Activated naive CD4-positive, alpha-beta T cell treated with anti-CD3 and anti-CD28 coated beads for 36 hours (primary cell): ENCODE data around the gene C17orf58. TPM values are rescaled to one million over a fixed set of nuclear protein-coding genes. Genes with fewer than 3 reads are reported as not detected.
A peak's percentile ranks its signal among the peaks of the same experiment; 100 is the strongest.
"Not testable (repeated sequence)": the region's sequence is repeated elsewhere in the genome, so short reads cannot be mapped to it uniquely, and the experiment has no call there.

Experiments
- CTCF ChIA-PET: fragments of 350-600 bp; sonication (Branson Sonifier 250); formaldehyde crosslinking; loops from one replicate; lab custom pipeline; 2021; ENCODE audit warnings: antibody characterized with exemption; lab: Charles Lee
- DNase-seq: peaks from one replicate; pipeline ENCODE4 v3.0.0-alpha.2; 2020
- H3K27ac Mint-ChIP-seq: one replicate; pipeline ENCODE4 v1.8.0; 2021; ENCODE audit warnings: mild to moderate bottlenecking, mixed read lengths
- H3K27me3 Mint-ChIP-seq: one replicate; pipeline ENCODE4 v1.8.0; 2021; ENCODE audit warnings: low read depth, mixed read lengths
- H3K36me3 Mint-ChIP-seq: one replicate; pipeline ENCODE4 v1.8.0; 2021; ENCODE audit warnings: low read depth, mixed read lengths
- H3K4me1 Mint-ChIP-seq: one replicate; pipeline ENCODE4 v1.8.0; 2021; ENCODE audit warnings: low read depth, mixed read lengths
- H3K4me3 Mint-ChIP-seq: one replicate; pipeline ENCODE4 v1.8.0; 2021; ENCODE audit warnings: mild to moderate bottlenecking, moderate library complexity, mixed read lengths
- H3K9me3 Mint-ChIP-seq: one replicate; pipeline ENCODE4 v1.8.0; 2021; ENCODE audit warnings: mixed read lengths
- intact Hi-C: fragments of 100-400 bp; cut with micrococcal nuclease; formaldehyde crosslinking; loops from one replicate; pipeline ENCODE4 v1.15.1; 2023
- total RNA-seq, 2 experiments: library from RNA; stranded (reverse); gene quantifications; one replicate each; pipeline ENCODE4 v1.2.3, GENCODE V29; 2021

Gene C17orf58
- total RNA-seq, 2 experiments from 2014 or later = 9.4 to 9.7 TPM

DNA sequence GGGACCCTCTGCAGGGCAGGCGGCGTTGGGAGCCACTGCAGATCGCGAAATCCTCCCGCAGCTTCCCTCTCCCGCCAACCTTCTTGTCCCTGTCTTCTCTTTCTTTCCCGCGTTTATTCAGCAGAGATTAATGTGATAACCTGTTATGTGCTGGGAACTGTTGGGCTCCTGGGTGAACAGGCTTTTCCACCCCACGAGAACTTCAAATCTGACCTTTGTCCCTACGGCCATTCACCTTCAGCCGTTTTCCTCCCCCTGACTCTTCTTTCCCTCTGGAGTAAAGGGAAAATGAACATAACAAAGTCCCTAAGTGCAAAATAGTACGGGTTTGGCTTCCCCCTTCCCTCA lies 24.1 kb upstream of the C17orf58 start:
- Mint-ChIP-seq H3K4me1 (peaks cover 11% of the 10 kb centered on the region), H3K27ac (peak overlapping the region; percentile 94), H3K36me3 (peaks cover 3% of the 10 kb centered on the region), H3K9me3 (no peaks in the 10 kb centered on the region), H3K27me3 (peaks cover 2% of the 10 kb centered on the region), H3K4me3 (peak overlapping the region; percentile 77)
- intact Hi-C loops = loop anchor here (1.0 to 5.0 kb wide), 4 partner anchors 15 to 643 kb away; partner anchors contain the start of genes BPTF, KPNA2 and PITPNC1
- DNase-seq = no peak
- CTCF ChIA-PET = interaction anchor here (1.0 to 1.7 kb wide), 3 partner anchors 10 to 57 kb away, joined by 3 to 18 read pairs (median 4); partner anchors contain the start of gene KPNA2

DNA sequence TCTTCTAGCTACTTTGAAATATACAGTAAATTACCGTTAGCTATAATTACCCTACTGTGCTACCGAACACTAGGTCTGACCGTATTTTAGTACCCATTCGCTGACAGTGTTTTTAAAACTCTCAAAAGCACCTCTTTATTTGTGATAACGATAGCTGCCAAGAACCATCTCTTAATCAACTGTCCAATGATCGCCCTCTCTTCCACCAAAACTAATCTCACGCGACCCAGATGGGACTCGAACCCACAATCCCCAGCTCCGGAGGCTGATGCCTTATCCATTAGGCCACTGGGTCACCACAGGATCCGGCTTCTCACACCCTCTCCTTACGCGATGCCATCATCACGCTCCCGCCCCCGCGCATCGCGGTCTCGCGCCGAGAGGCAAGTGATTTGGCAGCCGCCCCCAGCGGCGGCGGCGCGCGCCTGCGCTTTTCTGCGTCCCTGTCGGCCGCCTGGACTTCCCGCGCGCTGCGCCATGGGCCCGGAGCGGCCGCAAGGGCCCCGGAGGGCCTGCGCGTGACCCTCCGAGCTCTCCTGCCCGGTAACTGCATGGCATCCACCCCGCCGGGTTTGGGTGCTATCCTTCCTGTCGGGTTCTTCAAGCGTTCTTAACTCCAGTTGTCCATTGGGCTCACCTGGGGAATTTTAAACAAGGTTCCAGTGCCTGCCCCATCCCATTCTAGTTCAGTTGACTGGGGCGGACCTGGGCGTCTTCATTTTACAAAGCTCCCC lies 23.6 kb upstream of the C17orf58 start:
- H3K9me3 Mint-ChIP-seq = no peaks in the 10 kb centered on the region
- intact Hi-C loops = loop anchor here (1.0 to 5.0 kb wide), 4 partner anchors 15 to 643 kb away; partner anchors contain the start of genes BPTF, KPNA2 and PITPNC1
- CTCF ChIA-PET = interaction anchor here (0.6 to 1.7 kb wide), 9 partner anchors 9 to 443 kb away, joined by 3 to 18 read pairs (median 3); partner anchors contain the start of genes C17orf58 and KPNA2
- peaks cover 2% of the 10 kb centered on the region for H3K27me3 Mint-ChIP-seq
- peaks cover 11% of the 10 kb centered on the region for H3K4me1 Mint-ChIP-seq
- H3K36me3 Mint-ChIP-seq = peaks cover 3% of the 10 kb centered on the region
- peak overlapping the region; percentile 77 for H3K4me3 Mint-ChIP-seq
- peak; percentile 99 for DNase-seq
- H3K27ac Mint-ChIP-seq = peak overlapping the region; percentile 94

DNA sequence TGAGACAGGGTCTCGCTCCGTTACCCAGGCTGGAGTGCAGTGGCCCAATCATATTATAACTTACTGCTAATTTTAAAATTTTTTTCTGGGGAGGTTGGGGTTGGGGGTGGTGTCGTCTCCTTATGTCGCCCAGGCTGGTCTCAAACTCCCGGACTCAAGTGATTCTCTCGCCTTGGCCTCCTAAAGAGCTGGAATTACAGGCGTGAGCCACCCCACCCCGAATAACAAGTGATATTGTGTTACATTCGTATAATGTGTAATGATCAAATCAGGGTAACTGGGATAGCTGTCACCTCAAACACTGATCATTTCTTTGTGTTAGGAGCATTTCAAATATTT lies 23.0 kb upstream of the C17orf58 start:
- Mint-ChIP-seq H3K27ac (peak overlapping the region; percentile 94), H3K4me1 (peaks cover 11% of the 10 kb centered on the region), H3K36me3 (peaks cover 3% of the 10 kb centered on the region), H3K27me3 (peaks cover 2% of the 10 kb centered on the region), H3K4me3 (peak overlapping the region; percentile 77), H3K9me3 (no peaks in the 10 kb centered on the region)
- DNase-seq = no peak
- CTCF ChIA-PET = interaction anchor here (0.6 to 1.7 kb wide), 8 partner anchors 9 to 443 kb away, joined by 3 to 18 read pairs (median 4); partner anchors contain the start of genes C17orf58 and KPNA2
- intact Hi-C loops = no loop called here

DNA sequence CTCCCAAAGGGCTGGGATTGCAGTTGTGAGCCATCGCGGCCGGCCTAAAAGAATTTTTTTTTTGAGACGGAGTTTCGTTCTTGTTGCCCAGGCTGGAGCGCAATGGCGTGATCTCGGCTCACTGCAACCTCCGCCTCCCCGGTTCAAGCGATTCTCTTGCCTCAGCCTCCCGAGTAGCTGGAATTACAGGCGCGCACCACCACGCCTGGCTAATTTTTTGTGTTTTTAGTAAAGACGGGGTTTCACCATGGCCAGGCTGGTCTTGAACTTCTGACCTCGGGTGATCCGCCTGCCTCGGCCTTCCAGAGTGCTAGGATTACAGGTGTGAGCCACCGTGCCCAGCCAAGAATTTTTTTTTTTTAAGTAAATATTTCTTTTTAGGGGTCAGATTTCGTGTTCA lies 22.2 kb upstream of the C17orf58 start:
- H3K27ac Mint-ChIP-seq, CTCF ChIA-PET, intact Hi-C loops, H3K9me3 Mint-ChIP-seq, H3K4me3 Mint-ChIP-seq, H3K27me3 Mint-ChIP-seq, DNase-seq, H3K36me3 Mint-ChIP-seq: not testable (repeated sequence)
- peaks cover 11% of the 10 kb centered on the region for H3K4me1 Mint-ChIP-seq

DNA sequence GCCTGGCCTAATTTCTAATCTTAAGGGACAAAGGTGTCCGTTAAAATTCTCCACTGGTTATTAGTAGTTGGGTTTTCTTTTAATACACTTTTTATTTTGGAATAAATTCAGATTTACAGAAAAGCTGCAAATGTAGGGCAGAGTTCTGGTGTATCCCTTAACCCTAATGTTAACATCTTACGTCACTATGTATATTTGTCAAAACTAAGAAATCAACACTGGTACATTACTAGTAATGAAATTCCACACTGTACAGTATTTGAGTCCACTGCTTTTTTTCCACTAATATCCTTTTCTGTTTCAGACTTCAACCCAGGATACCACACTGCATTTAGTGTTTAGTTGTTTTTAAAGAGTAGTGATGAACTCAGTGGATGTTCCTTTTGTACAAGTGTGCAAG lies 20.6 kb upstream of the C17orf58 start:
- Mint-ChIP-seq H3K27me3 (peaks cover 2% of the 10 kb centered on the region), H3K4me3 (no peak overlapping the region), H3K4me1 (peaks cover 11% of the 10 kb centered on the region), H3K27ac (no peak overlapping the region), H3K9me3 (no peaks in the 10 kb centered on the region), H3K36me3 (peaks cover 3% of the 10 kb centered on the region)
- no peak for DNase-seq
- intact Hi-C loops = no loop called here
- CTCF ChIA-PET = no interaction called here

DNA sequence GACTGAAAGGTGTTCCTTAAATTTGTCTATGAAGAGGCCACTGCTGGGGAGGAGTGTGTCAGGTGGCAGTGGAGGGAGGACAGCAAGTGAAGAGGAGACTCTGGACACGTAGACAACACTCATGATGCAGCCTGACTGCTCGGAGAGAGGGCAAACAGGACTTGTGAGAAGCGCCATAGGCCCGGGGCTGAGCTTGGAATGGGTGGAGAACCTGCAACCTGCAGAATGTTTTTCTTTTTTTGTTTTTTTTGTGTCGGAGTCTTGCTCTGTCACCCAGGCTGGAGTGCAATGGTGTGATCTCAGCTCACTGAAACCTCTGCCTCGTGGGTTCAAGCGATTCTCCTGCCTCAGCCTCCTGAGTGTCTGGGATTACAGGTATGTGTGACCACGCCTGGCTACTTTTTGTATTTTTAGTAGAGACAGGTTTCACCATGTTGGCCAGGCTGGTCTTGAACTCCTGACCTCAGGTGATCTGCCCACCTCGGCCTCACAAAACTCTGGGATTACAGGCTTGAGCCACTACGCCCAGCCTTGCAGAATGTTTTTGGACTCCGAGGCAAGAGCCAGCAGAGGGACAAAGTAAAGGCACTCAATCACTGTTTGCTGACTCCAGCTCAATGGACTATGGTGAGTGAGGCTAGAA lies 18.9 kb upstream of the C17orf58 start:
- Mint-ChIP-seq H3K4me3 (no peak overlapping the region), H3K27me3 (peaks cover 2% of the 10 kb centered on the region), H3K27ac (no peak overlapping the region), H3K4me1 (peaks cover 11% of the 10 kb centered on the region), H3K9me3 (no peaks in the 10 kb centered on the region), H3K36me3 (peaks cover 3% of the 10 kb centered on the region)
- CTCF ChIA-PET = interaction anchor here (1.0 to 1.6 kb wide), 2 partner anchors 12 to 43 kb away, joined by 4 read pairs; no protein-coding TSS in a partner anchor
- DNase-seq = no peak
- intact Hi-C loops = no loop called here

DNA sequence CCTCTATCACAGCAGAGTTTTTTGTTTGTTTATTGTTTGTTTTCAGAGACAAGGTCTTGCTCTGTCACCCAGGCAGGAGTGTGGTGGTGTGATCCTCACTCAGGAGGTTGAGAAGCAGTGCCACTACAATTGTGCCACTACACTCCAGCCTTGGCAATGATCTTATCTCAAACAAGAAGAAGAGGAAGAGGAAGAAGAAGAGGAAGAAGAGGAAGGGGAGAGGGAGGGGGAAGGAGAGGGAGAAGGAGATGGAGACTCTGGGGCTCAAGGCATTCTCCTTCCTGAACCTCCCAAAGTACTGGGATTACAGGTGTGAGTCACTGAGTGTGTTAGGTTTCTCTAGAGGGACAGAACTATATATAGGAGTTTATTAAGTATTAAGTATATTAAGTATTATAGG lies 17.1 kb upstream of the C17orf58 start:
- Mint-ChIP-seq H3K9me3 (no peaks in the 10 kb centered on the region), H3K4me1 (peaks cover 5% of the 10 kb centered on the region), H3K27me3 (no peaks in the 10 kb centered on the region), H3K27ac (no peak overlapping the region), H3K4me3 (no peak overlapping the region), H3K36me3 (no peaks in the 10 kb centered on the region)
- DNase-seq = no peak
- CTCF ChIA-PET = no interaction called here
- intact Hi-C loops = no loop called here

DNA sequence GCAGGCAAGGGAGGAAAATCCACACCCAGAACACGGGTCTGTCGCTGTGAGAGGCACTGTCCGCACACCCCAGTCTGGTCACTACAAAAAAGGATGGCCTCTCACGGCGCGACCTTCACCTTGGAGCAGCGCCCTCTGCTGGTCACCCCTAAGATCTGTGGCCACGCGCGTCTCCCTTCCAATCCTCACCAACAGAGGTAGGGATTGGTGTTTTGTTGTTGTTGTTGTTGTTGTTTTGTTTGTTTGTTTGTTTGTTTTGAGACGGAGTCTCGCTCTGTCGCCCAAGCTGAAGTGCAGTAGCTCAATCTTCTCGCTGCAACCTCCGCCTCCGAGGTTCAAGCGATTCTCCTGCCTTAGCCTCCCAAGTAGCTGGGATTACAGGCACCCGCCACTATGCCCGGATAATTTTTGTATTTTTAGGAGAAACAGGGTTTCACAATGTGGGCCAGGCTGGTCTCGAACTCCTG lies 15.0 kb upstream of the C17orf58 start:
- Mint-ChIP-seq H3K27me3 (no peaks in the 10 kb centered on the region), H3K4me3 (peak overlapping the region; percentile 60), H3K9me3 (no peaks in the 10 kb centered on the region), H3K27ac (no peak overlapping the region), H3K4me1 (peaks cover 5% of the 10 kb centered on the region), H3K36me3 (no peaks in the 10 kb centered on the region)
- DNase-seq = peak; percentile 76
- CTCF ChIA-PET = interaction anchor here (0.7 to 3.1 kb wide), 8 partner anchors 9 to 238 kb away, joined by 3 to 18 read pairs (median 4); partner anchors contain the start of gene C17orf58
- intact Hi-C loops = loop anchor here (1.0 kb wide), 2 partner anchors 48 to 211 kb away; no protein-coding TSS in a partner anchor

DNA sequence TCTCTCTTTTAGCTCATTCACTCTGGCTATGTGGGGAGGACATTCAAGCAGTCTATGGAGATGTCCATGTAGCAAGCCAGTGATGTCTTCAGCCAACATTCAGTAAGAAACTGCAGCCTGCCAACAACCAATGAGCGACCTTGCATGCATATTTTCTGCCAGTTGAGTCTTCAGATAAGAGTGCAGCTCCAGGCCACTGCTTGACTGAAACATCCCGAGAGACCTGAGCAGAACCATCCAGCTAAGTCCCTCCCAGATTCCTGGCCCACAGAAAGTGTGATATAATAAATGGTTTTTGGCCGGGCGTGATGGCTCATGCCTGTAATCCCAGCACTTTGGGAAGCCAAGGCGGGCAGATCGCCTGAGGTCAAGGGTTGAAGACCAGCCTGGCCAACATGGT lies 10.5 kb upstream of the C17orf58 start:
- intact Hi-C loops = no loop called here
- no peaks in the 10 kb centered on the region for H3K36me3 Mint-ChIP-seq

DNA sequence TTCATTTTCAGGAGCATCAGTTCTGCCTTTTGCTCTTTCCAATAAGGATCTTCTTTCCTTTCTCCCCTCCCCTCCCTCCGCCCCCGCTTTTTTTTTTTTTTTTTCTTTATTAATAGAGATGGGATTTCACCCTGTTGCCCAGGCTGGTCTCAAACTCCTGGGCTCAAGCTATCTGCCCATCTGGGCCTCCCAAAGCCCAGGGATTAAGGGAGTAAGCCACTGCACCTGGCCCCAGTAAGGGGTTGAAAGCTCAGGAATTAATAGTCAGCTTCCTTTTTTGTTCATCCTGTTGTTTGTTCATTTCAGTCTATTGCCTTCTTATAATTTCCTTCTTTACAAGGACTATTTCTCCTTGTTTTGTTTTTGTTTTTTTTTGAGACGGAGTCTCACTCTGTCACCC lies 7.9 kb upstream of the C17orf58 start:
- no peak for DNase-seq
- H3K36me3 Mint-ChIP-seq = no peaks in the 10 kb centered on the region
- no peaks in the 10 kb centered on the region for H3K27me3 Mint-ChIP-seq
- H3K27ac Mint-ChIP-seq = no peak overlapping the region
- H3K9me3 Mint-ChIP-seq = no peaks in the 10 kb centered on the region
- no peak overlapping the region for H3K4me3 Mint-ChIP-seq
- intact Hi-C loops = no loop called here
- no peaks in the 10 kb centered on the region for H3K4me1 Mint-ChIP-seq
- CTCF ChIA-PET = no interaction called here

More for the DNA sequence above, 10.5 kb upstream of the C17orf58 start:
- DNase-seq = no peak
- no peaks in the 10 kb centered on the region for H3K27me3 Mint-ChIP-seq
- H3K9me3 Mint-ChIP-seq = no peaks in the 10 kb centered on the region
- CTCF ChIA-PET = interaction anchor here (1.4 kb wide), 1 partner anchor 44 kb away, joined by 3 read pairs; no protein-coding TSS in a partner anchor
- H3K4me1 Mint-ChIP-seq = peaks cover 5% of the 10 kb centered on the region
- no peak overlapping the region for H3K4me3 Mint-ChIP-seq
- no peak overlapping the region for H3K27ac Mint-ChIP-seq

DNA sequence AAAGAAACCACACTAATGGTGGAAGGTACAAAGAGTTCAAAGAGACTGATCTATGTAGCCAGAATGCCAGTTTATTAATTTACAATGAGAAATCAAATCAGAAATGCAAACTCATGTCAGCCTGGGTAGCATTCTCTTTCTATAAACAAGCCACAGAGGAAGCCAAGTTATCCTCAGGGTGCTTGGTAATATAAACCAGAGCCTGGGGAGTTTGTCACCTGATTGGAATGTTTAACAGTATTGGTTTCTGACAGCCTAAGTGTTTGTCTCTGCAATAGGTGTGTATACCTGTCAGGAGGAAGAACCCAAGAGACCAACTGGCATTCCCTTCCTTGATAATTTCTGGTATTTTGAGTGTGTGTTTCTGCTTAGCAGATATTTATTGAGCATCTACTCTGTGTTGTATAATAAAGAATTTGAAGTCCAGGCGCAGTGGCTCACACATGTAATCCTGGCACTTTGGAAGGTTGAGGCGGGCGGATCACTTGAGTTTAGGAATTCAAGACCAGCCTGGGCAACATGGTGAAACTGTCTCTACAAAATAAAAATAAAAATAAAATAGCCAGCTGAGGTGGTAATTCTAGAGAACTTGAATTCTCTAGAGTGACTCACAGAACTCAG lies 3.1 kb upstream of the C17orf58 start:
- no peaks in the 10 kb centered on the region for H3K36me3 Mint-ChIP-seq
- H3K4me1 Mint-ChIP-seq = peaks cover 22% of the 10 kb centered on the region
- intact Hi-C loops = loop anchor here (10.0 kb wide), 2 partner anchors 175 to 625 kb away; partner anchors contain the start of genes BPTF and PITPNC1
- CTCF ChIA-PET = interaction anchor here (0.6 kb wide), 1 partner anchor 12 kb away, joined by 4 read pairs; no protein-coding TSS in a partner anchor
- H3K9me3 Mint-ChIP-seq = no peaks in the 10 kb centered on the region
- H3K4me3 Mint-ChIP-seq = no peak overlapping the region
- no peak overlapping the region for H3K27ac Mint-ChIP-seq
- no peak for DNase-seq
- H3K27me3 Mint-ChIP-seq = peaks cover 17% of the 10 kb centered on the region

DNA sequence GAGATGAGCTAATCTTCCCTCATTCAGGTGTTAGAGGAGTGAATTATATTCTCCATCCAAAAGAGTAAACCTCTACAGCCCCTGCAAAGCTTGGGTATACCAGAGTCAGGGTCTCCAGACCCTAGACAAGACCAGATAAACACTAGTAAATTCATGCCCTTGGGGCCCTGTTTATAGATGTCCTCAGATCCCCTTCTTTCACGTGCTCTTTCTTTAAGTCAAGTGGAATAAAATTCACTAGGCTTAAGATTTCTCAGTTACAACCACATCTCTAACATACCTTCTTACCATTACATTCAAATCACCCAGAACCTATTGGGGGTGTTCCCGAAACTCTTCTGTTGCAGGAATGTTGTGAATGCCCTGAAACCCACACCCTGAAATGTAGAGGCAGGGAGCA lies 2.2 kb upstream of the C17orf58 start:
- Mint-ChIP-seq H3K27ac (no peak overlapping the region), H3K9me3 (no peaks in the 10 kb centered on the region), H3K36me3 (no peaks in the 10 kb centered on the region), H3K27me3 (peaks cover 17% of the 10 kb centered on the region), H3K4me3 (no peak overlapping the region), H3K4me1 (peaks cover 25% of the 10 kb centered on the region)
- intact Hi-C loops = loop anchor here (10.0 kb wide), 2 partner anchors 174 to 624 kb away; partner anchors contain the start of genes BPTF and PITPNC1
- CTCF ChIA-PET = no interaction called here
- DNase-seq = no peak
